GM12878 (cell line): ENCODE measurements around the gene CCM2. TPM values are rescaled to one million over a fixed set of nuclear protein-coding genes. Genes with fewer than 3 reads are reported as not detected.

Source experiments
- ATAC-seq: fragments of 200-7000 bp; cut with Tn5 transposase; 3 replicates; pipeline ENCODE4 v1.9.1; 2020; ENCODE audit warnings: mild to moderate bottlenecking, moderate library complexity
- BruUV-seq: library from RNA; stranded (reverse); fragments of 400-500 nt; replicated peaks from 2 replicates; lab custom pipeline; 2021; lab: Mats Ljungman, UMichigan
- CTCF ChIA-PET: fragments of 300-600 bp; sonication (Branson Sonifier 250); formaldehyde crosslinking; extraction: SDS; loops from one replicate; lab custom pipeline; 2021; ENCODE audit warnings: inconsistent platforms; lab: Yijun Ruan, JAX
- POLR2A ChIA-PET: fragments of 350-600 bp; formaldehyde crosslinking; extraction: SDS; loops from one replicate; lab custom pipeline; 2021; ENCODE audit warnings: inconsistent platforms; lab: Charles Lee
- RAD21 ChIA-PET: fragments of 300-600 bp; sonication (Branson Sonifier 250); formaldehyde crosslinking; loops from one replicate; lab custom pipeline; 2023; ENCODE audit warnings: antibody characterized with exemption; ENCODE audit not compliant: unreplicated experiment; lab: Charles Lee
- SMC1A ChIA-PET: fragments of 300-600 bp; sonication (Branson Sonifier 250); formaldehyde crosslinking; loops from one replicate; lab custom pipeline; 2023; ENCODE audit not compliant: unreplicated experiment, uncharacterized antibody; lab: Charles Lee
- DNase-seq: peaks from one replicate; pipeline ENCODE4 v3.0.0-alpha.2; 2011; ENCODE audit warnings: low read depth, low spot score
- FAIRE-seq: peaks from 3 replicates; lab custom pipeline; 2011; peaks lifted over from hg19 to GRCh38; lab: Jason Lieb, UNC
- H2AFZ ChIP-seq: 2 replicates; pipeline ENCODE4 v1.6.0; 2011; ENCODE audit warnings: low read depth, low read length, control low read depth; ENCODE audit not compliant: control insufficient read depth
- H3K27ac ChIP-seq: 2 replicates; pipeline ENCODE4 v1.5.1; 2011; ENCODE audit warnings: control low read depth; ENCODE audit not compliant: control insufficient read depth, insufficient read depth
- H3K27me3 ChIP-seq, 2 experiments: replicated peaks in 1 of 2; 2 replicates each; pipeline versions ENCODE4 v1.6.0 to v1.6.1; 2011; ENCODE audit warnings: low read length in 1 of 2; ENCODE audit not compliant: control insufficient read depth in 2 of 2, insufficient read depth in 2 of 2
- H3K36me3 ChIP-seq, 2 experiments: 2 replicates each; pipeline ENCODE4 v1.5.1; 2011; ENCODE audit warnings: low read length in 1 of 2; ENCODE audit not compliant: control insufficient read depth in 2 of 2, insufficient read depth in 2 of 2
- H3K4me1 ChIP-seq: 2 replicates; pipeline ENCODE4 v1.6.1; 2011; ENCODE audit warnings: mild to moderate bottlenecking, low read length, moderate library complexity, mixed read lengths; ENCODE audit not compliant: control insufficient read depth, insufficient read depth
- H3K4me2 ChIP-seq: 2 replicates; pipeline ENCODE4 v1.6.0; 2011; ENCODE audit warnings: control low read depth; ENCODE audit not compliant: control insufficient read depth, insufficient read depth
- H3K4me3 ChIP-seq: fragments of 200-600 bp; sonication (generic); 2 replicates; pipeline ENCODE4 v1.5.1; 2016
- H3K79me2 ChIP-seq: 2 replicates; pipeline ENCODE4 v1.6.0; 2011; ENCODE audit warnings: low read length; ENCODE audit not compliant: control insufficient read depth, insufficient read depth
- H3K9ac ChIP-seq: 2 replicates; pipeline ENCODE4 v1.8.0; 2011; ENCODE audit warnings: low read length, control low read depth, mixed read lengths; ENCODE audit not compliant: control insufficient read depth, insufficient read depth
- H3K9me3 ChIP-seq: replicated peaks from 3 replicates; pipeline ENCODE4 v1.5.1; 2011; ENCODE audit warnings: mild to moderate bottlenecking, low read length; ENCODE audit not compliant: control insufficient read depth, insufficient read depth
- H4K20me1 ChIP-seq: 2 replicates; pipeline ENCODE4 v1.6.0; 2011; ENCODE audit not compliant: control insufficient read depth, insufficient read depth
- BRCA1 ChIP-seq: IDR thresholded peaks from 2 replicates; pipeline ENCODE4 v1.6.1; 2011; ENCODE audit warnings: low read depth, low read length, improper control_type of control experiment
- EP300 ChIP-seq, 2 experiments: fragments of 150-350 bp in 1 of 2; IDR thresholded peaks; 2 replicates each; pipeline ENCODE4 v1.6.1; 2011 to 2012; ENCODE audit warnings: low read depth in 2 of 2, low read length in 2 of 2, borderline replicate concordance in 1 of 2, improper control_type of control experiment in 1 of 2, inconsistent platforms in 1 of 2; ENCODE audit not compliant: control insufficient read depth in 1 of 2
- HCFC1 ChIP-seq: fragments of 150-350 bp; IDR thresholded peaks from 2 replicates; pipeline ENCODE4 v1.6.1; 2014; ENCODE audit warnings: low read length
- LARP7 ChIP-seq: fragments of 450-650 bp; IDR thresholded peaks from 2 replicates; pipeline ENCODE4 v1.6.1; 2017; ENCODE audit warnings: mild to moderate bottlenecking
- PAX5 ChIP-seq: IDR thresholded peaks from 2 replicates; pipeline ENCODE4 v1.6.1; 2011; ENCODE audit warnings: low read depth, low read length, borderline replicate concordance
- RAD21 ChIP-seq: IDR thresholded peaks from 2 replicates; pipeline ENCODE4 v1.6.1; 2011; ENCODE audit warnings: mild to moderate bottlenecking, low read depth, low read length, moderate library complexity; ENCODE audit not compliant: insufficient read depth
- RBBP5 ChIP-seq: fragments of 200-600 bp; sonication (generic); conservative IDR thresholded peaks from 2 replicates; pipeline ENCODE4 v1.6.1; 2016
- SPI1 ChIP-seq: IDR thresholded peaks from 2 replicates; pipeline ENCODE4 v1.6.1; 2011; ENCODE audit warnings: low read depth, mild to moderate bottlenecking, low read length, moderate library complexity, borderline replicate concordance; ENCODE audit not compliant: insufficient read depth
- SREBF2 ChIP-seq: IDR thresholded peaks from 2 replicates; pipeline ENCODE4 v1.6.1; 2012; ENCODE audit warnings: mild to moderate bottlenecking, low read length
- STAT1 ChIP-seq: fragments of 450-650 bp; conservative IDR thresholded peaks from 2 replicates; pipeline ENCODE4 v1.6.1; 2014; ENCODE audit warnings: antibody characterized with exemption, mild to moderate bottlenecking
- ZNF622 ChIP-seq: fragments of 450-650 bp; IDR thresholded peaks from 2 replicates; pipeline ENCODE4 v1.6.1; 2017; ENCODE audit warnings: mild to moderate bottlenecking, inconsistent platforms
- WGBS: methylation state at CpG from one replicate; pipeline ENCODE4 v1.1.6; 2016; ENCODE audit warnings: low lambda C conversion rate; ENCODE audit not compliant: insufficient replicate concordance, insufficient coverage; ENCODE audit errors: missing lambda C conversion rate; 5-methylcytosine and 5-hydroxymethylcytosine counted together
- in situ Hi-C: fragments of 300-500 bp; cut with MboI; formaldehyde crosslinking; loops from 9 replicates; pipeline ENCODE4 v1.14.3; 2018; ENCODE audit warnings: mixed read lengths
- intact Hi-C: fragments of 100-400 bp; cut with micrococcal nuclease; formaldehyde crosslinking; loops from one replicate; pipeline ENCODE4 v1.14.2; 2022; ENCODE audit not compliant: unreplicated experiment
- polyA plus RNA-seq, 11 experiments: library from polyadenylated mRNA; depleted of rRNA in 4 of 11; unstranded in 6 of 11; stranded (reverse) in 5 of 11; fragments of >200 nt; fragmentation: Nextera tagmentation in 4 of 11; fragmentation: Illumina TruSeq in 1 of 11; extraction: Ambion mirVana in 4 of 11; extraction: Trizol in 1 of 11; gene quantifications; 1 replicate in 1 of 11; 2 replicates in 10 of 11; pipeline versions ENCODE4 v1.2.1 to v1.2.3, GENCODE V29; 2011 to 2016; ENCODE audit warnings: inconsistent platforms in 2 of 11, missing spikeins in 2 of 11, low read depth in 1 of 11
- total RNA-seq, 4 experiments: library from RNA; depleted of rRNA in 3 of 4; stranded (reverse); fragments of >200 nt in 3 of 4; fragmentation: Illumina TruSeq in 1 of 4; extraction: Trizol in 1 of 4; gene quantifications; 2 replicates each; pipeline versions ENCODE4 v1.2.1 to v1.2.3, GENCODE V29; 2013 to 2021
- TF ChIP-seq, protein P1 (sequence below): fragments of 450-650 bp; IDR thresholded peaks from 2 replicates; pipeline ENCODE4 v1.6.1; 2016; ENCODE audit warnings: mild to moderate bottlenecking, moderate library complexity, borderline replicate concordance
- TF ChIP-seq, protein P2 (sequence below): IDR thresholded peaks from 2 replicates; pipeline ENCODE4 v1.6.1; 2012; ENCODE audit warnings: low read depth, low read length, improper control_type of control experiment
- TF ChIP-seq, protein P3 (sequence below): IDR thresholded peaks from 2 replicates; pipeline ENCODE4 v1.6.1; 2011; ENCODE audit warnings: low read depth, mild to moderate bottlenecking, low read length, moderate library complexity, borderline replicate concordance; ENCODE audit errors: extremely low read depth
- TF ChIP-seq, protein P4 (sequence below): fragments of 450-650 bp; IDR thresholded peaks from 2 replicates; pipeline ENCODE4 v1.6.1; 2017; ENCODE audit warnings: low read depth, mild to moderate bottlenecking, moderate library complexity

CCM2 gene
- total and polyA plus RNA-seq, 10 of the 15 experiments (the other 5 are each of a cell fraction or from before 2014, with no cell fraction given): 1.00 to 82.3 (median 48.7) TPM

DNA sequence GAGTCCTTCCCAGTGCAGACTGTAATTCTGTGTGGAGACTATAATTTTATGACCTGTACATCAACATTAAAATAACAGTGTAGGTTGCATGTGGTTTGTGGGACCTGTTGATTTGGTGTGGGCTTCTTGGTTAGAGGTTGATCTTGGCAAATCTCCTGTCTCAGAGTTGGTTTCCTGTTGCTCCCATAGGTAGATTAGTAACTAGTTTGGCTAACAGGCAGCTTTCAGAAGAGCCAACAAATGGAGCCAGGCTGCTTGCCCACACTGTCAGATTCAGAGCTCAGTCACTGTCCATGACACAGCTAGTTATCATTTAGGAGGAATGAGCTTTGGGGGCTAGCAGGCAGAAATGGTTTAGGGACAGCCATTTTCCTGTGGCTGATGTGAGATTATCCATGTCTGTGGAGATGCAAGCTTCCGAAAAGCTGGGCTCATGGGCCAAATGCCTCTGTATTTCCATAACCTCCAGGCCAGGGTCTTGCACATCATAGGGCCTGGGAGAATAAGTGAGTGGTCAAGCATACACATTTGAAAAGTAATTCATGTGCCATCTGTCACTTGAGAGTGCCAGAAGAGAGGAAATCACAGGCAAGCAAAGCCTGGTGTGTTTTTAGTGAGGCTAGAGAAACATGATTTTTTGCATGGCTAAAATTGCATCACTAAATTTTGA lies 33.4 kb downstream of the CCM2 start:
- Histone ChIP-seq H3K27me3 (no peaks in the 10 kb centered on the region), H3K4me3 (0 out of 2 replicates have a peak overlapping the region, but pooled peaks have one; percentile 21), H3K4me1 (peaks cover 27% of the 10 kb centered on the region), H3K36me3 (peaks cover 3 to 16% of the 10 kb centered on the region in 2 experiments; a peak in 2 of 4 replicates), H3K79me2 (peaks cover 75% of the 10 kb centered on the region), H3K9me3 (no peaks in the 10 kb centered on the region), H2AFZ (no peak overlapping the region), H3K27ac (peak overlapping the region; percentile 46; the same call in 1 of the 2 replicates), H4K20me1 (peaks cover 4% of the 10 kb centered on the region; the same call in 1 of the 2 replicates), H3K4me2 (peak overlapping the region; percentile 59), H3K9ac (peak overlapping the region; percentile 8; the same call in 1 of the 2 replicates)
- WGBS: 100% methylated on average over 1 of the region's 1 CpG
- ATAC-seq: peak; percentile 37
- intact Hi-C loops: no loop called here
- ChIA-PET CTCF (interaction anchor here (1.1 to 4.4 kb wide), 2 partner anchors 32 to 60 kb away, joined by 3 to 20 read pairs; no protein-coding TSS in a partner anchor), SMC1A (interaction anchor here (1.2 to 3.1 kb wide), 9 partner anchors 12 to 77 kb away, joined by 3 to 16 read pairs (median 4); partner anchors contain the start of genes CCM2 and TBRG4), POLR2A (interaction anchor here (0.5 to 2.3 kb wide), 9 partner anchors 10 to 952 kb away, joined by 3 to 21 read pairs (median 5); no protein-coding TSS in a partner anchor), RAD21 (interaction anchor here (0.9 to 4.1 kb wide), 3 partner anchors 12 to 59 kb away, joined by 3 to 17 read pairs (median 5); no protein-coding TSS in a partner anchor)
- in situ Hi-C loops: no loop called here
- no TSS peak for BruUV-seq
- no peak for DNase-seq
- no peak for FAIRE-seq
- TF ChIP-seq, protein P1, sequence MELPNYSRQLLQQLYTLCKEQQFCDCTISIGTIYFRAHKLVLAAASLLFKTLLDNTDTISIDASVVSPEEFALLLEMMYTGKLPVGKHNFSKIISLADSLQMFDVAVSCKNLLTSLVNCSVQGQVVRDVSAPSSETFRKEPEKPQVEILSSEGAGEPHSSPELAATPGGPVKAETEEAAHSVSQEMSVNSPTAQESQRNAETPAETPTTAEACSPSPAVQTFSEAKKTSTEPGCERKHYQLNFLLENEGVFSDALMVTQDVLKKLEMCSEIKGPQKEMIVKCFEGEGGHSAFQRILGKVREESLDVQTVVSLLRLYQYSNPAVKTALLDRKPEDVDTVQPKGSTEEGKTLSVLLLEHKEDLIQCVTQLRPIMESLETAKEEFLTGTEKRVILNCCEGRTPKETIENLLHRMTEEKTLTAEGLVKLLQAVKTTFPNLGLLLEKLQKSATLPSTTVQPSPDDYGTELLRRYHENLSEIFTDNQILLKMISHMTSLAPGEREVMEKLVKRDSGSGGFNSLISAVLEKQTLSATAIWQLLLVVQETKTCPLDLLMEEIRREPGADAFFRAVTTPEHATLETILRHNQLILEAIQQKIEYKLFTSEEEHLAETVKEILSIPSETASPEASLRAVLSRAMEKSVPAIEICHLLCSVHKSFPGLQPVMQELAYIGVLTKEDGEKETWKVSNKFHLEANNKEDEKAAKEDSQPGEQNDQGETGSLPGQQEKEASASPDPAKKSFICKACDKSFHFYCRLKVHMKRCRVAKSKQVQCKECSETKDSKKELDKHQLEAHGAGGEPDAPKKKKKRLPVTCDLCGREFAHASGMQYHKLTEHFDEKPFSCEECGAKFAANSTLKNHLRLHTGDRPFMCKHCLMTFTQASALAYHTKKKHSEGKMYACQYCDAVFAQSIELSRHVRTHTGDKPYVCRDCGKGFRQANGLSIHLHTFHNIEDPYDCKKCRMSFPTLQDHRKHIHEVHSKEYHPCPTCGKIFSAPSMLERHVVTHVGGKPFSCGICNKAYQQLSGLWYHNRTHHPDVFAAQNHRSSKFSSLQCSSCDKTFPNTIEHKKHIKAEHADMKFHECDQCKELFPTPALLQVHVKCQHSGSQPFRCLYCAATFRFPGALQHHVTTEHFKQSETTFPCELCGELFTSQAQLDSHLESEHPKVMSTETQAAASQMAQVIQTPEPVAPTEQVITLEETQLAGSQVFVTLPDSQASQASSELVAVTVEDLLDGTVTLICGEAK: no peak
- TF ChIP-seq HCFC1 (no peak), RBBP5 (no peak), EP300 (IDR thresholded peaks at IDR 0.05; ENCODE audit: borderline replicate concordance in 1 of 2, control insufficient read depth in 1 of 2, low read depth in 2 of 2, low read length in 2 of 2) (no peak), ZNF622 (no peak), LARP7 (no peak), SPI1 (no peak), RAD21 (no peak), PAX5 (no peak), BRCA1 (no peak), STAT1 (no peak), SREBF2 (no peak)
- TF ChIP-seq, protein P2, sequence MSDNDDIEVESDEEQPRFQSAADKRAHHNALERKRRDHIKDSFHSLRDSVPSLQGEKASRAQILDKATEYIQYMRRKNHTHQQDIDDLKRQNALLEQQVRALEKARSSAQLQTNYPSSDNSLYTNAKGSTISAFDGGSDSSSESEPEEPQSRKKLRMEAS: no peak
- TF ChIP-seq, protein P3, sequence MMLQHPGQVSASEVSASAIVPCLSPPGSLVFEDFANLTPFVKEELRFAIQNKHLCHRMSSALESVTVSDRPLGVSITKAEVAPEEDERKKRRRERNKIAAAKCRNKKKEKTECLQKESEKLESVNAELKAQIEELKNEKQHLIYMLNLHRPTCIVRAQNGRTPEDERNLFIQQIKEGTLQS: no peak
- TF ChIP-seq, protein P4, sequence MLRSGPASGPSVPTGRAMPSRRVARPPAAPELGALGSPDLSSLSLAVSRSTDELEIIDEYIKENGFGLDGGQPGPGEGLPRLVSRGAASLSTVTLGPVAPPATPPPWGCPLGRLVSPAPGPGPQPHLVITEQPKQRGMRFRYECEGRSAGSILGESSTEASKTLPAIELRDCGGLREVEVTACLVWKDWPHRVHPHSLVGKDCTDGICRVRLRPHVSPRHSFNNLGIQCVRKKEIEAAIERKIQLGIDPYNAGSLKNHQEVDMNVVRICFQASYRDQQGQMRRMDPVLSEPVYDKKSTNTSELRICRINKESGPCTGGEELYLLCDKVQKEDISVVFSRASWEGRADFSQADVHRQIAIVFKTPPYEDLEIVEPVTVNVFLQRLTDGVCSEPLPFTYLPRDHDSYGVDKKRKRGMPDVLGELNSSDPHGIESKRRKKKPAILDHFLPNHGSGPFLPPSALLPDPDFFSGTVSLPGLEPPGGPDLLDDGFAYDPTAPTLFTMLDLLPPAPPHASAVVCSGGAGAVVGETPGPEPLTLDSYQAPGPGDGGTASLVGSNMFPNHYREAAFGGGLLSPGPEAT: no peak
